ENCODE results near the gene IGFL4.
A peak's percentile ranks its signal among the peaks of the same experiment; 100 is the strongest.
"Not testable (repeated sequence)": the region's sequence is repeated elsewhere in the genome, so short reads cannot be mapped to it uniquely, and the experiment has no call there.

The IGFL4 gene

GRCh38 chr19:46040952-46041500, at the start of gene IGFL4:
IGFL4 (minus strand) TSS chr19:46041002; CDS start chr19:46040962, 40 bp downstream.
- Histone ChIP-seq H3K9ac (ENCODE audit: low read depth in 1 of 2, low read length in 2 of 2) (no peak within 1 kb of the TSS), H3K36me3 (ENCODE audit: control insufficient read depth in 2 of 2, insufficient read depth in 2 of 2, low read length in 2 of 2) (no peaks in the 10 kb centered on the region), H3K9me3 (ENCODE audit: control insufficient read depth in 2 of 2, low read length in 2 of 2) (no peaks in the 10 kb centered on the region), H3K27me3 (ENCODE audit: control insufficient read depth in 2 of 2, insufficient read depth in 2 of 2, low read length in 2 of 2) (peaks cover 5 to 6% of the 10 kb centered on the region in 2 donors), H3K4me1 (ENCODE audit: control insufficient read depth in 2 of 2, insufficient read depth in 2 of 2, low read length in 2 of 2) (no peaks in the 10 kb centered on the region), H3K4me3 (ENCODE audit: low read length in 2 of 2) (no peak within 1 kb of the TSS), H3K27ac (ENCODE audit: low read depth in 2 of 2, low read length in 2 of 2) (no peak within 1 kb of the TSS)

GRCh38 chr19:46090444-46090843, 49.6 kb upstream of the IGFL4 start:
- Histone ChIP-seq H3K4me3 (ENCODE audit: low read length in 2 of 2) (no peak overlapping the region), H3K4me1 (ENCODE audit: control insufficient read depth in 2 of 2, insufficient read depth in 2 of 2, low read length in 2 of 2) (no peaks in the 10 kb centered on the region), H3K36me3 (ENCODE audit: control insufficient read depth in 2 of 2, insufficient read depth in 2 of 2, low read length in 2 of 2) (no peaks in the 10 kb centered on the region), H3K27ac (ENCODE audit: low read depth in 2 of 2, low read length in 2 of 2) (no peak overlapping the region), H3K9ac (ENCODE audit: low read depth in 1 of 2, low read length in 2 of 2) (no peak overlapping the region), H3K27me3 (ENCODE audit: control insufficient read depth in 2 of 2, insufficient read depth in 2 of 2, low read length in 2 of 2) (peaks cover 0 to 4% of the 10 kb centered on the region in 2 donors), H3K9me3 (ENCODE audit: control insufficient read depth in 2 of 2, low read length in 2 of 2) (peaks cover 0 to 2% of the 10 kb centered on the region in 2 donors)

- Histone ChIP-seq H3K4me1 (ENCODE audit: control insufficient read depth in 2 of 2, insufficient read depth in 2 of 2, low read length in 2 of 2) (no peaks in the 10 kb centered on the region), H3K4me3 (ENCODE audit: low read length in 2 of 2) (no peak overlapping the region), H3K27me3 (ENCODE audit: control insufficient read depth in 2 of 2, insufficient read depth in 2 of 2, low read length in 2 of 2) (peaks cover 0 to 4% of the 10 kb centered on the region in 2 donors)
Measured at GRCh38 chr19:46089432-46089831, 48.6 kb upstream of the IGFL4 start.

GRCh38 chr19:46088101-46088500, 47.3 kb upstream of the IGFL4 start:
- H3K4me3 ChIP-seq (ENCODE audit: low read length in 2 of 2): no peak overlapping the region
- H3K4me1 ChIP-seq (ENCODE audit: control insufficient read depth in 2 of 2, insufficient read depth in 2 of 2, low read length in 2 of 2): no peaks in the 10 kb centered on the region

More at GRCh38 chr19:46089432-46089831, 48.6 kb upstream of the IGFL4 start:
- Histone ChIP-seq H3K27ac (ENCODE audit: low read depth in 2 of 2, low read length in 2 of 2) (no peak overlapping the region), H3K36me3 (ENCODE audit: control insufficient read depth in 2 of 2, insufficient read depth in 2 of 2, low read length in 2 of 2) (no peaks in the 10 kb centered on the region), H3K9me3 (ENCODE audit: control insufficient read depth in 2 of 2, low read length in 2 of 2) (peaks cover 0 to 2% of the 10 kb centered on the region in 2 donors), H3K9ac (ENCODE audit: low read depth in 1 of 2, low read length in 2 of 2) (no peak overlapping the region)

GRCh38 chr19:46085888-46086287, 45.1 kb upstream of the IGFL4 start:
- H3K4me1 ChIP-seq (ENCODE audit: control insufficient read depth in 2 of 2, insufficient read depth in 2 of 2, low read length in 2 of 2): no peaks in the 10 kb centered on the region
- no peak overlapping the region for H3K9ac ChIP-seq (ENCODE audit: low read depth in 1 of 2, low read length in 2 of 2)
- H3K9me3 ChIP-seq (ENCODE audit: control insufficient read depth in 2 of 2, low read length in 2 of 2): peaks cover 0 to 2% of the 10 kb centered on the region in 2 donors
- H3K36me3 ChIP-seq (ENCODE audit: control insufficient read depth in 2 of 2, insufficient read depth in 2 of 2, low read length in 2 of 2): no peaks in the 10 kb centered on the region
- H3K4me3 ChIP-seq (ENCODE audit: low read length in 2 of 2): no peak overlapping the region
- H3K27me3 ChIP-seq (ENCODE audit: control insufficient read depth in 2 of 2, insufficient read depth in 2 of 2, low read length in 2 of 2): peaks cover 0 to 9% of the 10 kb centered on the region in 2 donors
- no peak overlapping the region for H3K27ac ChIP-seq (ENCODE audit: low read depth in 2 of 2, low read length in 2 of 2)

More at GRCh38 chr19:46088101-46088500, 47.3 kb upstream of the IGFL4 start:
- Histone ChIP-seq H3K9me3 (ENCODE audit: control insufficient read depth in 2 of 2, low read length in 2 of 2) (peaks cover 0 to 2% of the 10 kb centered on the region in 2 donors), H3K36me3 (ENCODE audit: control insufficient read depth in 2 of 2, insufficient read depth in 2 of 2, low read length in 2 of 2) (no peaks in the 10 kb centered on the region), H3K27me3 (ENCODE audit: control insufficient read depth in 2 of 2, insufficient read depth in 2 of 2, low read length in 2 of 2) (peaks cover 0 to 6% of the 10 kb centered on the region in 2 donors), H3K9ac (ENCODE audit: low read depth in 1 of 2, low read length in 2 of 2) (no peak overlapping the region), H3K27ac (ENCODE audit: low read depth in 2 of 2, low read length in 2 of 2) (no peak overlapping the region)

- H3K27me3 ChIP-seq (ENCODE audit: control insufficient read depth in 2 of 2, insufficient read depth in 2 of 2, low read length in 2 of 2): peaks cover 7 to 18% of the 10 kb centered on the region in 2 donors
- H3K27ac ChIP-seq (ENCODE audit: low read depth in 2 of 2, low read length in 2 of 2): no peak overlapping the region
Measured at GRCh38 chr19:46082728-46083050, 41.9 kb upstream of the IGFL4 start.

GRCh38 chr19:46081928-46082727, 41.3 kb upstream of the IGFL4 start:
- Histone ChIP-seq H3K36me3 (ENCODE audit: control insufficient read depth in 2 of 2, insufficient read depth in 2 of 2, low read length in 2 of 2) (no peaks in the 10 kb centered on the region), H3K9ac (ENCODE audit: low read depth in 1 of 2, low read length in 2 of 2) (no peak overlapping the region), H3K27ac (ENCODE audit: low read depth in 2 of 2, low read length in 2 of 2) (no peak overlapping the region), H3K27me3 (ENCODE audit: control insufficient read depth in 2 of 2, insufficient read depth in 2 of 2, low read length in 2 of 2) (peaks cover 11 to 21% of the 10 kb centered on the region in 2 donors), H3K4me1 (ENCODE audit: control insufficient read depth in 2 of 2, insufficient read depth in 2 of 2, low read length in 2 of 2) (peaks cover 4% of the 10 kb centered on the region in 2 donors), H3K4me3 (ENCODE audit: low read length in 2 of 2) (no peak overlapping the region), H3K9me3 (ENCODE audit: control insufficient read depth in 2 of 2, low read length in 2 of 2) (no peaks in the 10 kb centered on the region)

More at GRCh38 chr19:46082728-46083050, 41.9 kb upstream of the IGFL4 start:
- no peak overlapping the region for H3K9ac ChIP-seq (ENCODE audit: low read depth in 1 of 2, low read length in 2 of 2)
- no peaks in the 10 kb centered on the region for H3K36me3 ChIP-seq (ENCODE audit: control insufficient read depth in 2 of 2, insufficient read depth in 2 of 2, low read length in 2 of 2)
- no peaks in the 10 kb centered on the region for H3K4me1 ChIP-seq (ENCODE audit: control insufficient read depth in 2 of 2, insufficient read depth in 2 of 2, low read length in 2 of 2)
- no peaks in the 10 kb centered on the region for H3K9me3 ChIP-seq (ENCODE audit: control insufficient read depth in 2 of 2, low read length in 2 of 2)
- H3K4me3 ChIP-seq (ENCODE audit: low read length in 2 of 2): no peak overlapping the region

- Histone ChIP-seq H3K4me1 (ENCODE audit: control insufficient read depth in 2 of 2, insufficient read depth in 2 of 2, low read length in 2 of 2) (peaks cover 4 to 6% of the 10 kb centered on the region in 2 donors), H3K36me3 (ENCODE audit: control insufficient read depth in 2 of 2, insufficient read depth in 2 of 2, low read length in 2 of 2) (no peaks in the 10 kb centered on the region), H3K27ac (ENCODE audit: low read depth in 2 of 2, low read length in 2 of 2) (no peak overlapping the region), H3K9me3 (ENCODE audit: control insufficient read depth in 2 of 2, low read length in 2 of 2) (no peaks in the 10 kb centered on the region), H3K27me3 (ENCODE audit: control insufficient read depth in 2 of 2, insufficient read depth in 2 of 2, low read length in 2 of 2) (peaks cover 22 to 32% of the 10 kb centered on the region in 2 donors), H3K9ac (ENCODE audit: low read depth in 1 of 2, low read length in 2 of 2) (no peak overlapping the region), H3K4me3 (ENCODE audit: low read length in 2 of 2) (no peak overlapping the region)
Measured at GRCh38 chr19:46080561-46080960, 39.8 kb upstream of the IGFL4 start.

GRCh38 chr19:46079576-46079975, 38.8 kb upstream of the IGFL4 start:
- no peaks in the 10 kb centered on the region for H3K36me3 ChIP-seq (ENCODE audit: control insufficient read depth in 2 of 2, insufficient read depth in 2 of 2, low read length in 2 of 2)
- peaks cover 4 to 6% of the 10 kb centered on the region in 2 donors for H3K4me1 ChIP-seq (ENCODE audit: control insufficient read depth in 2 of 2, insufficient read depth in 2 of 2, low read length in 2 of 2)
- peaks cover 28 to 37% of the 10 kb centered on the region in 2 donors for H3K27me3 ChIP-seq (ENCODE audit: control insufficient read depth in 2 of 2, insufficient read depth in 2 of 2, low read length in 2 of 2)
- no peak overlapping the region for H3K9ac ChIP-seq (ENCODE audit: low read depth in 1 of 2, low read length in 2 of 2)
- H3K9me3 ChIP-seq (ENCODE audit: control insufficient read depth in 2 of 2, low read length in 2 of 2): no peaks in the 10 kb centered on the region
- H3K4me3 ChIP-seq (ENCODE audit: low read length in 2 of 2): no peak overlapping the region
- no peak overlapping the region for H3K27ac ChIP-seq (ENCODE audit: low read depth in 2 of 2, low read length in 2 of 2)

- peak overlapping the region in 1 of 2 donors; percentile 10 for H3K27ac ChIP-seq (ENCODE audit: low read depth in 2 of 2, low read length in 2 of 2)
- not testable (repeated sequence) for H3K9ac ChIP-seq (ENCODE audit: low read depth in 1 of 2, low read length in 2 of 2); H3K9me3 ChIP-seq (ENCODE audit: control insufficient read depth in 2 of 2, low read length in 2 of 2); H3K4me1 ChIP-seq (ENCODE audit: control insufficient read depth in 2 of 2, insufficient read depth in 2 of 2, low read length in 2 of 2); H3K4me3 ChIP-seq (ENCODE audit: low read length in 2 of 2); H3K36me3 ChIP-seq (ENCODE audit: control insufficient read depth in 2 of 2, insufficient read depth in 2 of 2, low read length in 2 of 2)
- H3K27me3 ChIP-seq (ENCODE audit: control insufficient read depth in 2 of 2, insufficient read depth in 2 of 2, low read length in 2 of 2): peaks cover 30 to 40% of the 10 kb centered on the region in 2 donors
Measured at GRCh38 chr19:46078573-46079332, 38.0 kb upstream of the IGFL4 start.

Data from mucosa of rectum (tissue), 2 donors.